Chondrocyte (in vitro differentiated cells): ENCODE data around the gene LDLRAD4. TPM values are rescaled to one million over a fixed set of nuclear protein-coding genes. Genes with fewer than 3 reads are reported as not detected.

ENCODE experiments used
- DNase-seq: peaks from one replicate; pipeline ENCODE4 v3.0.0; 2021; ENCODE audit warnings: mixed read lengths, low spot score
- H3K27ac Mint-ChIP-seq: one replicate; pipeline ENCODE4 v1.8.0; 2021; ENCODE audit warnings: mild to moderate bottlenecking, moderate library complexity, mixed read lengths; ENCODE audit not compliant: unreplicated experiment
- H3K27me3 Mint-ChIP-seq: 2 replicates; pipeline ENCODE4 v1.8.0; 2021; ENCODE audit warnings: low read depth, mixed read lengths
- H3K36me3 Mint-ChIP-seq: 2 replicates; pipeline ENCODE4 v1.8.0; 2021; ENCODE audit warnings: low read depth, mixed read lengths
- H3K4me1 Mint-ChIP-seq: 2 replicates; pipeline ENCODE4 v1.8.0; 2021; ENCODE audit warnings: low read depth, mild to moderate bottlenecking, mixed read lengths
- H3K4me3 Mint-ChIP-seq: one replicate; pipeline ENCODE4 v1.8.0; 2021; ENCODE audit warnings: mild to moderate bottlenecking, moderate library complexity, mixed read lengths; ENCODE audit not compliant: unreplicated experiment
- H3K9me3 Mint-ChIP-seq: 2 replicates; pipeline ENCODE4 v1.8.0; 2021; ENCODE audit warnings: low read depth, mixed read lengths
- total RNA-seq: library from RNA; stranded (reverse); gene quantifications from 3 replicates; pipeline ENCODE4 v1.2.1, GENCODE V29; 2021
- TF ChIP-seq, protein P1 (sequence below): fragments of 200-600 bp; sonication (generic); IDR thresholded peaks from 2 replicates; pipeline ENCODE4 v1.5.0; 2021; ENCODE audit warnings: antibody characterized with exemption, mild to moderate bottlenecking, moderate library complexity

LDLRAD4 gene
- total RNA-seq, 1 donor from 2014 or later, result 80.5 TPM

DNA sequence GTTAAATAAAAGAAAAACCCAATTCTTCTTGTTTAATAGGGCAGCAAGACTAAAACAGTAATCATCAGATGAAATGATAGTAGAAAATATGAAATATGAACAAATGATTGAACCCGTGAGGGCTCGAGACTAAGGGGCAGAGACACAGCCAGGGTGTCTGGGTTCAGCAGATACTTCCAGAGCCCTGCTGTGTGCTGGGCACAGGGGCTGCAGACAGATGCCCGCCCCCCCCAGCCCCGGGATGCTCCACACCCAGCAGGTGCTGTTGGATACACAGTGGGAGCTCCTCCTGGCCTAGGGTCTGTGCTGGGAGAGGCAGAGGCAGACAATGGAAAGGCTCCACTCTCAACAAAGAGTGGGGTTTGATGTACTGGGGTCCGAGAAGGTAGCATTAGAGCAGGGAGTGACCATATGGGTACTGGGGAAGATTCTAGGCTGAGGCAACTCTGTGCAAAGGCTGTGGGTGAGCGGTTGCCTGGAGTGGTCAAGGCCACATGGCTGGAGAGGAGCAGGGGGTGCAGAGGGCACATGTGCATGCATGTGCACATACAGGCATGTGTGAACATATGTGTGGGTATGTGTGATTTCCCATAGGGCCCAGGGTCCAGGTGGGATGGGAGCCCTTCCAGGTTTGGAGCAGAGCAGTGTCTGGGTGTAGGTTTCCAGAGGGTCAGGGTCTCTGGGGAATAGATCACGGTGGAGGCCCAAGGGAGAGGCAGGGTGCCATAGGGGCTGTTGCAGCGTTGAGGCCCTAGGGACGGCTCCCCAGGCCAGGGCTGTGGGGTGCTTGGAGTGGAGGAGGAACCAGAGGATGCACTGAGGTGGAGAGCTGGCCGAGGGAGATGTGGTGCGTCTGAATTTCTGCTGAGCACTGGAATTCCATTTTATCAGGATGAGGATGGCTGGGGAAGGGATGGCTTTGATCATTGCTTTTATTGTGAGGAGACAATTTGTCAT lies 36.7 kb downstream of the LDLRAD4 start:
- peak overlapping the region; percentile 9 for H3K27ac Mint-ChIP-seq

DNA sequence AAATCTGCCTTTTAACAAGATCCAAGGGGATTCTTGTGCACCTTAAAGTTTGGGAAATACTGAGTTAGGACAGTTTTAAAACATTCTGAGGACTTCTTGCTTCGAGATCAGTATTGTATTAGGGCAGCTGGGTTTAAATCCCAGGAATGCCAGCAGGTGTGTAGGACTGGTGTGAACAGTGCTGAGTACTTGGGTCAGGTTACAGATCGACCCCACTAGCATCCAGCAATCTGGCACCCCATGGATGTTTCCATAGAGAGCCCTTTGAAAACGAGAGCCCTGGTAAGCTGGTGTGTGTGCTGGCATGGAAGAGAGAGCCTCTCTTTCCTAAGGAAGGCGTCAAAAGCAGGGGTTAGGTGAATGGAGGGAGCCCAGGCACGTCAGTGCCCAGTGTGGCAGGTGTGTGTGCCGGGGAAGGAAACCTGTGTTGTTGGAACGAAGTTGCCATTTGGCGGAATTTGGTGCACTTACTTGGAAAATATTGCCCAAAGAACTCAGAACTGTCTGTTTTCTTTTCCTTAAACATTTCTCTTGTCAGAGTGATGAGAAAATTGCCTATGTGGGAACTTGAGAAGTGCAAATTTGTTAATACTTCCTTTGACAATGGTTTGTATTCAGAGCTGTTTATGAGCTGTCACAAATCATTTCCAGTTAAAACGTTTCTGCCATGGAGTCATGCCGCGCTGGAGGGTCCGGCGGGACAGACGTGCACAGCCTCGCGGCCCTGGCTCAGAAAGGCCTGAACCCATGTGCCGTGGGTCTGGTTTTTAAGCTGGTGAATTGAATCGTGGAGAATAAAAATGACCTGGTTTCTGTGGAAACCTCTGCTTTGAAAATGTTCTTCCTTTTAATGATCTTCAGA lies 38.1 kb downstream of the LDLRAD4 start:
- H3K36me3 Mint-ChIP-seq, result peaks cover 8% of the 10 kb centered on the region
- DNase-seq, result no peak
- H3K9me3 Mint-ChIP-seq, result no peaks in the 10 kb centered on the region
- no peaks in the 10 kb centered on the region for H3K27me3 Mint-ChIP-seq
- TF ChIP-seq, protein P1, sequence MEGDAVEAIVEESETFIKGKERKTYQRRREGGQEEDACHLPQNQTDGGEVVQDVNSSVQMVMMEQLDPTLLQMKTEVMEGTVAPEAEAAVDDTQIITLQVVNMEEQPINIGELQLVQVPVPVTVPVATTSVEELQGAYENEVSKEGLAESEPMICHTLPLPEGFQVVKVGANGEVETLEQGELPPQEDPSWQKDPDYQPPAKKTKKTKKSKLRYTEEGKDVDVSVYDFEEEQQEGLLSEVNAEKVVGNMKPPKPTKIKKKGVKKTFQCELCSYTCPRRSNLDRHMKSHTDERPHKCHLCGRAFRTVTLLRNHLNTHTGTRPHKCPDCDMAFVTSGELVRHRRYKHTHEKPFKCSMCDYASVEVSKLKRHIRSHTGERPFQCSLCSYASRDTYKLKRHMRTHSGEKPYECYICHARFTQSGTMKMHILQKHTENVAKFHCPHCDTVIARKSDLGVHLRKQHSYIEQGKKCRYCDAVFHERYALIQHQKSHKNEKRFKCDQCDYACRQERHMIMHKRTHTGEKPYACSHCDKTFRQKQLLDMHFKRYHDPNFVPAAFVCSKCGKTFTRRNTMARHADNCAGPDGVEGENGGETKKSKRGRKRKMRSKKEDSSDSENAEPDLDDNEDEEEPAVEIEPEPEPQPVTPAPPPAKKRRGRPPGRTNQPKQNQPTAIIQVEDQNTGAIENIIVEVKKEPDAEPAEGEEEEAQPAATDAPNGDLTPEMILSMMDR, result no peak
- H3K27ac Mint-ChIP-seq, result peak overlapping the region; percentile 80
- peaks cover 68% of the 10 kb centered on the region for H3K4me1 Mint-ChIP-seq
- no peak overlapping the region for H3K4me3 Mint-ChIP-seq

More for the DNA sequence above, 36.7 kb downstream of the LDLRAD4 start:
- H3K36me3 Mint-ChIP-seq, result peaks cover 8% of the 10 kb centered on the region
- TF ChIP-seq, protein P1, result no peak
- DNase-seq, result no peak
- no peak overlapping the region for H3K4me3 Mint-ChIP-seq
- H3K4me1 Mint-ChIP-seq, result peaks cover 65% of the 10 kb centered on the region
- H3K9me3 Mint-ChIP-seq, result peaks cover 8% of the 10 kb centered on the region
- no peaks in the 10 kb centered on the region for H3K27me3 Mint-ChIP-seq

DNA sequence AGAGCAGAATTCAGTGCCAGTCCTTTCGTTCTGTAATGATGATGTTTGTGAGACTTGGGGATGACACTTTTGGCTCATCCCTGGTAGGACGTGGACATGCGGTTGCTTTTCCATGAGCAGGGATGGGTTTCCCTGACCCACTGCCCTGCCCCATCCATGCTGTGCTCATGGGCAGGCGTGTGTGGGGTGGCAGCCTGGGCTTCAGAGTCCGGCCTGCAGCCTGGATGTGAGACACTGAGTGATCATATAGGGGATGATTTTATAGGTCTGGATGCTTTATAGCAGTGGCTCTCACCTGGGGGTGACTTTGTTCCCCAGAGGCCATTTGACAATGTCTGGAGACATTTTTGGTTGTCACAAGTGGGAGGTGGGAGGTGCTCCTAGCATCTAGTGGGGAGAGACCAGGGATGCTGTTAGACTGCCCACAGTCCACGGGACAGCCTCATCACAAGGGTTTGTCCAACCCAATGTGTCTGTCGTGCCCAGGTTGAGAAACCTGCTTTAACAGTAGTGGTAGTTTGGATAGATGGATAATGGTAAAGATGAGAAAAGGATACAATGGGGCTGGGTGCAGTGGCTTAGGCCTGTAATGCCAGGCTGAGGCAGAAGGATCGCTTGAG lies 38.9 kb downstream of the LDLRAD4 start:
- DNase-seq, result no peak
- Mint-ChIP-seq H3K27ac (peak overlapping the region; percentile 47), H3K4me3 (no peak overlapping the region), H3K4me1 (peaks cover 73% of the 10 kb centered on the region), H3K36me3 (peaks cover 7% of the 10 kb centered on the region), H3K9me3 (no peaks in the 10 kb centered on the region), H3K27me3 (no peaks in the 10 kb centered on the region)
- TF ChIP-seq, protein P1, result no peak

DNA sequence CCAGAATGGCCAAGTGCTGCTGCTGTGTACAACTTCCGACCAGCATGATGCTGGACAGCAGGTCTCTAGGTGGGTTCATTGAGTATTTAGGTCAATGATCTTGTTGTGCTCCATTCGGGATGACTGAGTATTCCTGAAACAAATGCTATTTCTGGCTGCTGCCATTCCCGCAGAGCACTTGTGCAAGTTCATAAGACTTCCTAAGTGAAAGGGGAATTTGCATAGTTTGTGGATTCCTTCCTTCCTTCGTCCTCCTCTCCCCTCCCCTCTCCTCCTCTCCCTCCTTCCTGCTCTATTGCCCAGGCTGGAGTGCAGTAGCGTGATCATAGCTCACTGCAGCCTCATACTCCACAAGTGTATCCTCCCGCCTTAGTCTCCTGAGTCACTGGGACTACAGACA lies 40.4 kb downstream of the LDLRAD4 start:
- H3K9me3 Mint-ChIP-seq, result no peaks in the 10 kb centered on the region
- peak overlapping the region; percentile 70 for H3K27ac Mint-ChIP-seq
- peaks cover 68% of the 10 kb centered on the region for H3K4me1 Mint-ChIP-seq
- TF ChIP-seq, protein P1, result no peak
- no peak for DNase-seq
- no peak overlapping the region for H3K4me3 Mint-ChIP-seq
- no peaks in the 10 kb centered on the region for H3K27me3 Mint-ChIP-seq
- H3K36me3 Mint-ChIP-seq, result peaks cover 2% of the 10 kb centered on the region

DNA sequence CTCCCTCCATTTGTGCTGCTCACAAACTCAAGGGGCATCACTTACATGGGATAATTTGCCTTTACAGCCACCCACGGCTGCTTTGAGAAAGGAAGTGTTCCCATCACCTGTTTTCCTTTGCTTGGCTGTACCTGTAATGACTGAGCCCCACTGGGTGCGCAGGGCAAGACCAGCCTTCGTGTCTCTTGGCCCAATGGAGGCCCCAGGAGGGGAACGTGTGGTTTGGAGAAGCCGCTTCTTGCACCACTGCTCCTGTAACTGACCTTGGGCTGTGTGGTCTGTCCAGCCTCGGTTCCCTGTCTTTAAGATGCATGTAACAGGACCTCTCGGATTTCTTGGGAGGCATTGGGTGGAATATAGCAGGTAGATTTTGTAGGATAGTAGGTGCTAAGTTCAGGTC lies 41.1 kb downstream of the LDLRAD4 start:
- Mint-ChIP-seq H3K4me3 (no peak overlapping the region), H3K9me3 (no peaks in the 10 kb centered on the region), H3K27ac (peak overlapping the region; percentile 84), H3K27me3 (no peaks in the 10 kb centered on the region), H3K36me3 (peaks cover 2% of the 10 kb centered on the region), H3K4me1 (peaks cover 73% of the 10 kb centered on the region)
- TF ChIP-seq, protein P1, result no peak
- DNase-seq, result no peak
